GM13977 (cell line): ENCODE data around the gene TMEM253.

Source experiments
- DNase-seq: peaks from one replicate; pipeline ENCODE4 v3.0.0; 2012; ENCODE audit warnings: low spot score
- CTCF ChIP-seq: IDR thresholded peaks from 2 replicates; pipeline ENCODE4 v1.5.1; 2012; ENCODE audit warnings: mild to moderate bottlenecking, control low read depth; ENCODE audit not compliant: insufficient read depth; ENCODE audit errors: extremely low read depth, missing control alignments
- in situ Hi-C: fragments of 300-500 bp; cut with MboI; formaldehyde crosslinking; loops from one replicate; pipeline ENCODE4 v1.12.0; 2022; ENCODE audit warnings: low sequenced_read_pairs, low pct_unique_long_range_greater_than_20kb, mixed read lengths, inconsistent platforms; ENCODE audit not compliant: unreplicated experiment

TMEM253 gene

GRCh38 chr14:21078287-21078686, 22.6 kb upstream of the TMEM253 start:
- no peak for TF ChIP-seq CTCF
- DNase-seq: no peak
- in situ Hi-C loops: no loop called here

- DNase-seq: no peak
- TF ChIP-seq CTCF: no peak
- in situ Hi-C loops: no loop called here
These were observed 22.1 kb upstream of the TMEM253 start for GRCh38 chr14:21078726-21079125.

GRCh38 chr14:21081521-21082142, 19.2 kb upstream of the TMEM253 start:
- TF ChIP-seq CTCF: no peak
- in situ Hi-C loops: no loop called here
- no peak for DNase-seq

- no peak for TF ChIP-seq CTCF
These were observed 17.1 kb upstream of the TMEM253 start for GRCh38 chr14:21083565-21084325.

GRCh38 chr14:21084396-21084795, 16.5 kb upstream of the TMEM253 start:
- DNase-seq: no peak
- in situ Hi-C loops: no loop called here

More at GRCh38 chr14:21083565-21084325, 17.1 kb upstream of the TMEM253 start:
- DNase-seq: no peak
- in situ Hi-C loops: no loop called here

More at GRCh38 chr14:21084396-21084795, 16.5 kb upstream of the TMEM253 start:
- no peak for TF ChIP-seq CTCF
